Lower leg skin (tissue), 3 donors: ENCODE measurements around the gene KRT1.

ENCODE experiments used
- CTCF ChIP-seq, 3 donors: fragments of 450-650 bp; IDR thresholded peaks; one replicate each; pipeline ENCODE4 v1.5.1; 2016; ENCODE audit warnings: antibody characterized with exemption in 3 of 3, mild to moderate bottlenecking in 3 of 3, moderate library complexity in 2 of 3
- POLR2A ChIP-seq, 2 donors: fragments of 450-650 bp; IDR thresholded peaks; one replicate each; pipeline ENCODE4 v1.6.1; 2016 to 2017; ENCODE audit warnings: antibody characterized with exemption in 2 of 2, mild to moderate bottlenecking in 1 of 2, moderate library complexity in 1 of 2

- TF ChIP-seq CTCF (IDR thresholded peaks at IDR 0.05), result no peak
- no peak for TF ChIP-seq POLR2A (IDR thresholded peaks at IDR 0.05)
Measured at GRCh38 chr12:52692254-52692653, 12.0 kb upstream of the KRT1 start.
